Hematopoietic multipotent progenitor cell treated with erythropoietin and hydrocortisone succinate and interleukin-3 and kit ligand, for 17 days (in vitro differentiated cells): ENCODE data around the gene ELMO3.

Experiments
- DNase-seq: peaks from one replicate; pipeline ENCODE4 v3.0.0-alpha.2; 2015; ENCODE audit warnings: low spot score

ELMO3 gene, protein sequence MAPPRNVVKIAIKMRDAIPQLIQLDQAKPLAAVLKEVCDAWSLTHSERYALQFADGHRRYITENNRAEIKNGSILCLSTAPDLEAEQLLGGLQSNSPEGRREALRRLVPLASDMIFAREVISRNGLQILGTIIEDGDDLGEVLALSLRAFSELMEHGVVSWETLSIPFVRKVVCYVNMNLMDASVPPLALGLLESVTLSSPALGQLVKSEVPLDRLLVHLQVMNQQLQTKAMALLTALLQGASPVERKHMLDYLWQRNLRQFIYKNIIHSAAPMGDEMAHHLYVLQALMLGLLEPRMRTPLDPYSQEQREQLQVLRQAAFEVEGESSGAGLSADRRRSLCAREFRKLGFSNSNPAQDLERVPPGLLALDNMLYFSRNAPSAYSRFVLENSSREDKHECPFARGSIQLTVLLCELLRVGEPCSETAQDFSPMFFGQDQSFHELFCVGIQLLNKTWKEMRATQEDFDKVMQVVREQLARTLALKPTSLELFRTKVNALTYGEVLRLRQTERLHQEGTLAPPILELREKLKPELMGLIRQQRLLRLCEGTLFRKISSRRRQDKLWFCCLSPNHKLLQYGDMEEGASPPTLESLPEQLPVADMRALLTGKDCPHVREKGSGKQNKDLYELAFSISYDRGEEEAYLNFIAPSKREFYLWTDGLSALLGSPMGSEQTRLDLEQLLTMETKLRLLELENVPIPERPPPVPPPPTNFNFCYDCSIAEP

DNA sequence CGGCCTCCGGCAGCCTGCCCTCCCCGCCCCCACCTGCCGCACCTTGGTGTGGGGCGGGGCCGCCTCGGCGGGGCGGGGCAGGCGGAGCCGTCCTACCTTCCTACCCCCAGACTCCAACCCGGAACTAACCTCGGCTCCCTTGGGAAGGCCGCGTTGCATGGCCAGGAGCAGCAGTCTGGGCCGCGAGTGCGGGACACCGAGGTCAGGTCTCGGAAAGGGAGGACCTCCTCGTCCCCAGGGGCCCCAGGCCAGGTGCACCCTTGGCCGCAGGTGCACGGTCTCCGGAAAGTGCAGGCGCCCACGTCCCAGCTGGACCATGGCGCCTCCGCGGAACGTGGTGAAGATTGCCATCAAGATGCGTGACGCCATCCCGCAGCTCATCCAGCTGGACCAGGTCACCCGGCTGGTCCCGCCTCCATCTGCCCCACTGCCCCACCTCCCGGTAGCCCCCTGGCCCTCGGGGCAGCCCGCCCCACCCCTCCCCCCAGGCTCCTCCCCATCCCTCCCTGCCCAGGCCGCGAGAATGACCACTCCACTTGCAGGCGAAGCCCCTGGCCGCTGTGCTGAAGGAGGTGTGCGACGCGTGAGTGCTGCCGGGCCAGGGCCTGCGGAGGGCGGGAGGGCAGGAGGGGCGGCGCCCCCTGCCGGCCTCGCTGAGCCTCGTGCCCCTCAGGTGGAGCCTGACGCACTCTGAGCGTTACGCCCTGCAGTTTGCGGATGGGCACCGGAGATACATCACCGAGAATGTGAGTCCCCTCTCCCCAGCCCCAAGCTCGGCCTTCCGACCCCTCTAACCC, at the start of gene ELMO3:
ELMO3 (plus strand) TSS at position 121 of the 797 bp plus-strand sequence; CDS start at position 317, 196 bp downstream.
- DNase-seq = no peak

DNA sequence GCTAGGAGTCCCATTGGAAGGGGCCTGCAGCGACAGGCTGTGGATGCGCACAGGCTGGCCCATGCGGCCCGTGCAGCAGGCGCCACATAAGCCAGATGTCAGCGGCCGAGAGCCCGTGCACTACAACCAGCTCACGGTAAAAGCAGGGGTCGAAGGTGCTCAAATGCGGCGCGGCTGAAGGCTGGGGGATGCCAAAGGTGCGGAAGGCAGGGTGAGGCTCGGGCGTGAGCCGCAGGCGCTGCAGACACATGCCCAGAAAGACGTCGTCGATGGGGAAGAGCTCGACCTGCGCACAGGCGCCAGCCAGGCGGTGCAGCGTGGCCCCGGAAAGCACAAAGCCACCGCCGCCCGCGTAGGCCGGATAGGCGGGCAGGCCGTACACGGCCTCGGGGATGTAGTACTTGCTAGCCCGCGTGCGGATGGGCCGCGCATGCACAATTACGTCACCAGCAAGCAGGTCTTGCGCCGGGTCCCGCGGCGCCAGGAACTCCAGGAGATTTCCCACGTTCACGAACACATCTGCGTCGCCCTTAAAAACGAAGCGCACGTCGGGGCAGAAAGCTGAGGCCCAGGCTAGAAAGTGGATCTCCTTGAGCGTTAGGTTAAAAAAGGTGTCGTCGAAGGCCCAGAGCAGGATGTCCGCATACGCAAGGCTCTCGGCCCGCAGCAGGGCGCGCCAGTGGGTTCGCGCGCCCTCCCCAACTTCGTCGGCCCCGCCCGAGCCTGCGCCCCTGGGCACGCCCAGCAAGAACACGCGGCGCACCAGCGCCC, 49.5 kb upstream of the ELMO3 start:
- no peak for DNase-seq

- no peak for DNase-seq
Measured at GRCh38 chr16:67150047-67150832, 48.7 kb upstream of the ELMO3 start.

- no peak for DNase-seq
Measured at GRCh38 chr16:67150833-67151396, 48.0 kb upstream of the ELMO3 start, which contains the start of gene B3GNT9. Gene B3GNT9 (minus strand): TSS chr16:67150998. CDS start chr16:67150485, 513 bp downstream.

- DNase-seq = no peak
Measured at GRCh38 chr16:67151431-67152097, 47.4 kb upstream of the ELMO3 start.

DNA sequence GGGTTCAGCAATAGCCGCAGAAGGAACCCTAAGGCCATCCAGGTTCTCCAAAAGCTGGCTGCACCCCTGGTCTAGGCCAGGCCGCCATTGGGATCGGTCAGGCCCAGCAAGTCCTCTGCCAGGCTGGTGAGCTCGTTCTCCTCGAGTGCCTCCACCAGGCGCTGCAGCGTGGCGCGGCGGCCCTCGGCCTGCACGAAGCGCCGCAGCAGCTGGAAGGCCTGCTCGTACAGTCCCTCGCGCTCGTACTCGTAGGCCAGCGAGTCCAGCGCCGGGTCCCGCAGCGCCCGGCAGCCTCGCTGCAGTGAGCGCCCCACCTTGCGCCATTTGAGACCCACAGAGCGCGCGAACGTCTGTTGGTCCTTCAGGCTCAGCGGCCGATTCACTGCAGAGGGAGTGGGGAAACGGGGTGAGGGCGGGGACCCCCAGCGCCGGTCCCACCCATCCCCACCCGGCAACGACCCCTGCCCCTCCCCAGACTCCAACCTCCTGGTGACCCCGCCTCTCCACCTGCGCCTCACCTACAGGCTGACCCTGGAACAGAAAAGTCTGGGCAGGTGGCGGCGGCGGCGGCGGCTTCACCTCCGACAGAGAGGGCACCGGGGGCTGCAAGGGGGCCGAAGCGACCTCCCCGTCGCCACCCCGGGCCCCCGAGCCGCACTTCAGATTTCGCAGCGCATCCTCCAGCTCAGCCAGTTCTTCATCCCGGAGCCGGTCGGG, 44.2 kb upstream of the ELMO3 start:
- no peak for DNase-seq

GRCh38 chr16:67155295-67156142, 43.4 kb upstream of the ELMO3 start:
- peak; percentile 74 for DNase-seq

DNA sequence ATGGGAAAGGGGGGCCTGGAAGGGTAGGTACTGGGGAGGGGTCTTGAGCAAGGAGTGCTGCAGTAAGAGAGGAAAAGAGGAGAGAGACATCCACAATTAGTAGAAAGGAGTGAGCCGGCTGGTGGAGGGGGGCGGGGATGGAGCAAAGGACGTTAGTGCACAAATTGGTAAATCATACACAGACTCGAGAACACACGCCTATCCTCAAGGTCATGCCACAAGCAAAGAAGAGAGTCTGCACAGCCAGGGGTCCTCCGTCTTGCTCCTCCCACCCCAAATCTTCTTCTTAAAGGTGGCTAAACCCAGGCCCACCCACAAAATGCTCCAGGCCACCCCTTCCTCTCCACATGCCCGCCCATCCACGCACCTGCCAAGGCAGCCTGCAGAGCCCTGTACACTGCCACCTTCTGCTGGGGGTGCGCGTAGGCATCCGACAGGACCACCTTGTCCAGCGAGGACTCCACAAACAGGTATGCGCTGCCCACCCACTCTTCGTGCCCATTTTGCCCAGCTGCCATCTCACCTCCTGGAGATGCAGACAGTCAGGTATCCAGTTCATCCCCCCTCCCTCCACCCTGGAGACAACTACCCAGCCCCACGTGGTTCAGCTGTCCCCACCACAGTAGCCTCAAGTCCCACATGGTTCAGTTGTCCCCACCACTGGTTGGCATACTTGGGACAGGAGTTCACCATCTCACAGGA, 42.6 kb upstream of the ELMO3 start:
- DNase-seq = no peak

DNA sequence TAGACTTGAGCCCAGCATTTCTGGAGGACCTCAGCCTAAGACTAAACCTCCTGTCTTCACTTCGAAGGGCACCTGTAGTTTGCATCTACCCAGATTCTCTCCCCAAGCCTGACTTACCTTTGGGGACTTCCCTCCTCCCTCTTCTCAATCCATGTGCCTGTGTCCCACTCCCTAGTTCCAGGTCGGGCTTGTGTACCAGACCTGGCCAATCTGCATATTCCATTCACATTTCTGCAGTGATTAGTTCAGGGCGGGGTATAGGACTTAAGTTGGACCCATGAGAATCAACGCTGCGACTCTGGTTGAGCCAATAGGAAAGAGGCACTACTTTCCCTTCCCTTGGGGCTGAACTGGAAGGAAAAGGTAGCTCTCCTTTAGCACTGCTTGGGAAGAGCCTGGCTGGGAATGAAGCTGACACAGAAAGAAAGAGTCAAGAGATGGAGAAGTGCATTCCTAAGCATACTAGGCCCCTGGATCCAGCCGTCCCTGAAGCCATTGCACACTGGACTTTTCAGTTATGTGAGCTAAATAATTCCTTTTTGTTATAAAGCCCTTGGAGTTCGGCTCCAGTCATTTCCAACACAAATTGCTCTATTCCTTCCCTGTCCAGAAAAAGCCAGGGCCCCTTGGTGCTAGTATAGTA, 41.7 kb upstream of the ELMO3 start:
- DNase-seq = no peak

GRCh38 chr16:67157892-67158635, 40.9 kb upstream of the ELMO3 start:
- DNase-seq = no peak

GRCh38 chr16:67158637-67159600, 40.0 kb upstream of the ELMO3 start:
- DNase-seq = peak; percentile 42

DNA sequence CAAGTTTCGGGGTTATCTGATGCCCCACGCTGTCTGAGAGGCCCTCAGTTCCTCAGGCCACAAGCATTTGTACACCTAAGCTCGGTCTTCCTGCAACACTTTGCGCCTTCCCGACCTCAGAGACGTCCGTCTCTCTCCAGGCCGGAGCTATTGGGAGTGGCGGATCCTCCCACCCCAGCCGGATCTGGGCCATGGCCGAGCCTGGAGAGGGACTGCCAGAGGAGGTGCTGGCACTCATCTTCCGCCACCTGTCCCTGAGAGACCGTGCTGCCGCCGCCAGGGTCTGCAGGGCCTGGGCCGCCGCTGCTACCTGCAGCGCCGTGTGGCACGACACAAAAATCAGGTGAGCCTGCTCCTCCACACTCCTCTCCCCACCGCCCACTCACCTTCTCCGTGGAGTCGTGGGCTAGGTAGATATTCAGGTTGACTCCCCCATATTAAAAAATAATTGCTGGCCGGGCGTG, 37.3 kb upstream of the ELMO3 start:
- no peak for DNase-seq

- no peak for DNase-seq
Measured at GRCh38 chr16:67162506-67163163, 36.3 kb upstream of the ELMO3 start.

DNA sequence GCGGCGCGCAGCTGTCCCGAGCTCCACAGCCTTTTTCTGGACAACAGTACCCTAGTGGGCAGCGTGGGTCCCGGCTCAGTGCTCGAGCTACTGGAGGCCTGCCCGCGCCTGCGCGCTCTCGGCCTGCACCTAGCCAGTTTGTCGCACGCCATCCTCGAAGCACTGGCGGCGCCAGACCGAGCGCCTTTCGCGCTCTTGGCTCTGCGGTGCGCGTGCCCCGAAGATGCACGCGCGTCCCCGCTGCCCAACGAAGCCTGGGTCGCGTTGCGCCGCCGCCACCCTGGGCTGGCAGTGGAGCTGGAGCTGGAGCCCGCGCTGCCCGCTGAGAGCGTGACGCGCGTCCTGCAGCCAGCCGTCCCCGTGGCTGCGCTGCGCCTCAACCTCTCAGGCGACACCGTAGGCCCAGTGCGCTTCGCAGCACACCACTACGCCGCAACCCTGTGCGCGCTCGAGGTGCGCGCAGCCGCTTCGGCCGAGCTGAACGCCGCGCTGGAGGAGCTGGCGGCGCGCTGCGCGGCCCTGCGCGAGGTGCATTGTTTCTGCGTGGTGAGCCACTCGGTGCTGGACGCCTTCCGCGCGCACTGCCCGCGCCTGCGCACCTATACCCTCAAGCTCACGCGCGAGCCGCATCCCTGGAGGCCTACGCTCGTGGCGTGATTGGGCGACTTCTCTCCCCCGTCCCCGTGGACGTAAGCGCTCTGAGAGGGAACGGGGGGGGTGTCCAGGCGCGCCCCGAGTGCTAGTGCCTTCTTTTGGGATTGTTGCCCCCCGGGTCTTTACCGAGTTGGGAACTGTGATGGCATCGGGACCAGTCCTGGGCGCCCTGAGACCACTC, 35.5 kb upstream of the ELMO3 start:
- no peak for DNase-seq
